Pancreas (tissue), 10 donors: ENCODE results near the gene TNFAIP8L1. TPM values are rescaled to one million over a fixed set of nuclear protein-coding genes. Genes with fewer than 3 reads are reported as not detected.
"Not testable (repeated sequence)": the region's sequence is repeated elsewhere in the genome, so short reads cannot be mapped to it uniquely, and the experiment has no call there.

ENCODE experiments used
- ATAC-seq, 4 donors: fragments of 200-7000 bp; cut with Tn5 transposase; one replicate each; pipeline versions ENCODE4 v1.8.0 to v1.9.1; 2020; ENCODE audit warnings: mild to moderate bottlenecking in 4 of 4, moderate library complexity in 4 of 4
- DNase-seq, 6 donors: peaks; one replicate each; pipeline ENCODE4 v3.0.0-alpha.2; 2020
- FAIRE-seq: peaks from 2 replicates; lab custom pipeline; 2012; peaks lifted over from hg19 to GRCh38; lab: Jason Lieb, UNC
- H3K27ac ChIP-seq, 4 donors: fragments of 200-600 bp; sonication (generic); 1 replicate in 3 of 4; 2 replicates in 1 of 4; pipeline versions ENCODE4 v1.5.0 to v1.8.0; 2020
- H3K27me3 ChIP-seq, 4 donors: fragments of 200-600 bp; one replicate each; pipeline ENCODE4 v1.8.0; 2021
- H3K36me3 ChIP-seq, 3 donors: fragments of 200-600 bp; sonication (generic) in 1 of 3; one replicate each; pipeline versions ENCODE4 v1.5.0 to v1.8.0; 2020 to 2021
- H3K4me1 ChIP-seq, 3 donors: fragments of 200-600 bp; one replicate each; pipeline ENCODE4 v1.8.0; 2021
- H3K4me3 ChIP-seq, 4 donors: fragments of 200-600 bp; sonication (generic) in 2 of 4; one replicate each; pipeline versions ENCODE4 v1.5.0 to v1.8.0; 2020 to 2021
- H3K9me3 ChIP-seq, 4 donors: fragments of 200-600 bp; one replicate each; pipeline ENCODE4 v1.8.0; 2021
- WGBS, 2 donors: extraction: QIAGEN DNeasy Blood & Tissue Kit; methylation state at CpG; one replicate each; pipeline ENCODE4 v1.1.7; 2013; 5-methylcytosine and 5-hydroxymethylcytosine counted together
- intact Hi-C, 3 donors: fragments of 100-400 bp; cut with DNase I; formaldehyde crosslinking; loops; one replicate each; pipeline versions ENCODE4 v1.11.1 to v1.14.2; 2022
- polyA plus RNA-seq, 2 donors: library from polyadenylated mRNA; stranded (reverse); fragments of 200-250 nt; gene quantifications; one replicate each; pipeline ENCODE4 v1.2.3, GENCODE V29; 2013
- total RNA-seq, 6 donors: library from RNA; stranded (reverse); fragmentation: NEBNext Ultra II Directional in 4 of 6; extraction: Animal tissue kit (Norgen Biotek cat#: 25700) in 4 of 6; gene quantifications; one replicate each; pipeline versions ENCODE4 v1.2.1 to v1.2.4, GENCODE V29; 2021 to 2023
- TF ChIP-seq, protein P1 (sequence below), 4 donors: fragments of 200-600 bp; sonication (generic) in 3 of 4; IDR thresholded peaks; one replicate each; pipeline versions ENCODE4 v1.5.0 to v1.8.0; 2021; ENCODE audit warnings: antibody characterized with exemption in 4 of 4
- donor health status: healthy with polysubstance abuse.
- donor health status: DM: no; HTN: no; CAD: no; lungs with moderate emphysema.
- donor health status: DM: no; HTN: no; CAD: no.
- donor health status: control.
- donor health status: control.
- donor health status: Bipolar disorder and iron deficiency.
- donor health status: DM: yes; HTN: yes; CAD: no.
- donor health status: DM: no; HTN: no; CAD: no.
- donor health status: DM: no; HTN: no; CAD: no.
- donor health status: DM: yes; HTN: yes; CAD: no.

TNFAIP8L1 gene
- total and polyA plus RNA-seq, 8 donors: 1.2 to 3.6 (median 2.4) TPM

DNA sequence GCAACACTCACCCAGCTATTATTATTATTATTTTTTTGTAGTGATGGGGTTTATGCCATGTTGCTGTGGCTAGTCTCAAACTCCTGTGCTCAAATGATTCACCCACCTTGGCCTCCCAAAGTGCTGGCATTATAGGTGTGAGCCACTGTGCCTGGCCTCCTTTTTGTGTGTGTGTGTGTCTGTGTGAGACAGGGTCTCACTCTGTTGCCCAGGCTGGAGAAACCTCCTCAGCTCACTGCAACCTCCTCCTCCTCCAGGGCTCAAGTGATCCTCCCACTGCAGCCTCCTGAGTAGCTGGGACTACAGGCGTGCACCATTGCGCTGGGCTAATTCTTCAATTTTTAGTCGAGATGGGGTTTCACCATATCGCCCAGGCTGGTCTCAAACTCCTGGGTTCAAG lies 34.4 kb downstream of the TNFAIP8L1 start:
- DNase-seq (no peak), FAIRE-seq (no peak), ATAC-seq (no peak)
- Histone ChIP-seq H3K4me3 (no peak overlapping the region), H3K27me3 (no peaks in the 10 kb centered on the region), H3K27ac (no peak overlapping the region), H3K36me3 (peaks cover 0 to 7% (median 4%) of the 10 kb centered on the region in 3 donors), H3K9me3 (no peaks in the 10 kb centered on the region), H3K4me1 (peaks cover 0 to 14% (median 5%) of the 10 kb centered on the region in 3 donors)
- 93 to 96% methylated on average over 4 of the region's 4 CpGs for WGBS, 2 donors
- TF ChIP-seq, protein P1, sequence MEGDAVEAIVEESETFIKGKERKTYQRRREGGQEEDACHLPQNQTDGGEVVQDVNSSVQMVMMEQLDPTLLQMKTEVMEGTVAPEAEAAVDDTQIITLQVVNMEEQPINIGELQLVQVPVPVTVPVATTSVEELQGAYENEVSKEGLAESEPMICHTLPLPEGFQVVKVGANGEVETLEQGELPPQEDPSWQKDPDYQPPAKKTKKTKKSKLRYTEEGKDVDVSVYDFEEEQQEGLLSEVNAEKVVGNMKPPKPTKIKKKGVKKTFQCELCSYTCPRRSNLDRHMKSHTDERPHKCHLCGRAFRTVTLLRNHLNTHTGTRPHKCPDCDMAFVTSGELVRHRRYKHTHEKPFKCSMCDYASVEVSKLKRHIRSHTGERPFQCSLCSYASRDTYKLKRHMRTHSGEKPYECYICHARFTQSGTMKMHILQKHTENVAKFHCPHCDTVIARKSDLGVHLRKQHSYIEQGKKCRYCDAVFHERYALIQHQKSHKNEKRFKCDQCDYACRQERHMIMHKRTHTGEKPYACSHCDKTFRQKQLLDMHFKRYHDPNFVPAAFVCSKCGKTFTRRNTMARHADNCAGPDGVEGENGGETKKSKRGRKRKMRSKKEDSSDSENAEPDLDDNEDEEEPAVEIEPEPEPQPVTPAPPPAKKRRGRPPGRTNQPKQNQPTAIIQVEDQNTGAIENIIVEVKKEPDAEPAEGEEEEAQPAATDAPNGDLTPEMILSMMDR (IDR thresholded peaks at IDR 0.05): no peak
- intact Hi-C loops: no loop called here

DNA sequence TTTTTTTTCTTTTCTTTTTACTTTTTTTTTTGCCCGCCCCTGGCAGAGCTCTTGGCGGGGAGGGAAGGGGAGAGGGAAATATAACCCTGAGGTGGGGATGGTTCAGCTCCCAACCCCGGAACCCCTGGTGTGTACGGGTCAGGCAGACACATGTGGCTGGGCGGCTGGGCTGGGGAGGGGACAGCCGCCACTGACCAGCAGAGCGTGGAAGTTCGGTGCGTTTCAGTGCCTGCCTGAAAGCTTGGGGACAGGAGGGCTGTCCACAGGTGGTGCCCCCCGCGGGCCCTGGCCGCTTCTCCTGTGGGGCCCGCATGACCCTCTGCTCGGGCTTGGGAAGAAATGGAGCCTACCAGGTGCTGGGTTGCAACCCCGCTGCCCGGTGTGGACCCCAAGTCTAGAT lies 36.0 kb downstream of the TNFAIP8L1 start:
- no peak overlapping the region for H3K27ac ChIP-seq
- no peaks in the 10 kb centered on the region for H3K27me3 ChIP-seq
- H3K9me3 ChIP-seq: no peaks in the 10 kb centered on the region
- TF ChIP-seq, protein P1 (IDR thresholded peaks at IDR 0.05): no peak
- WGBS, 2 donors: 95 to 96% methylated on average over 15 to 16 of the region's 16 CpGs
- no peak for DNase-seq
- peaks cover 0 to 8% (median 0%) of the 10 kb centered on the region in 3 donors for H3K4me1 ChIP-seq
- no peak for FAIRE-seq
- peaks cover 0 to 11% (median 7%) of the 10 kb centered on the region in 3 donors for H3K36me3 ChIP-seq
- ATAC-seq: no peak
- no peak overlapping the region for H3K4me3 ChIP-seq
- intact Hi-C loops: no loop called here

DNA sequence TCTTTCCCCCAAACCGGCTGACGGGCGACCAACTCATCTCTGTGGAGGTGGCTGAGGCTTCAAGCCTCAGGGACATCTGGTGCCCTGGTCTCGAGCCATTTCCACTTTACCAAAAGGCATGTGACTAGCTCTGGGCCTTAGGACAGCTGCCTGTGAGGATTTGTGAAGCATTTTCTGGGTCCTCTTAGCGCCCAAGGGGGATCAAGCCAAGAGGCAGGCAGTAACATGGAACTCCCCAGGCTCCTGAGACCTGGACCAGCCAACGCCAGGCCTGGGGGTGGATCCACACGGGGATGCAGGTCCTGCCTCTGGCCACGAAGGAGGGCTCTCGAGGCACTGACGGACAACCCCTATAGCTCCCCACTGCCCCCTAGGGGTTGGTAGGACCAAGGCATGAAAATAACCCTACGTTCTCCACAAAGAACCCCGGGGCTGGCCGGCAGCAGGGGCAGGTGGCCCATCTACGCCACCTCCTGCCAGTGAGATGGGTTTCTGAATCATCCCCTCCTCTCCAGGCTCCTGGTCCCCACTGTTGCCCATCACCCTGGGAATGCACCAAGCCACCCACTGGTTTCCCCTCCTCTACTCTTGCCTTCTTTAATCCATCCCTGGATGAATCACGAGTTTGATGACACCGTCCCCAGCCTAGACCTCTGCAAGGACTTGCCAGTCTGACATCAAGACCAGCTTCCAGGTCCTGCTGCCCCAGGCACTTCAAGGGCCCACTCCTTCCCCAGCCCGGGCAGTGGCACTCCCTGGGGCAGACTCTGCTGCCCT lies 37.8 kb downstream of the TNFAIP8L1 start:
- no peak overlapping the region for H3K27ac ChIP-seq
- peaks cover 0 to 18% (median 7%) of the 10 kb centered on the region in 3 donors for H3K36me3 ChIP-seq

DNA sequence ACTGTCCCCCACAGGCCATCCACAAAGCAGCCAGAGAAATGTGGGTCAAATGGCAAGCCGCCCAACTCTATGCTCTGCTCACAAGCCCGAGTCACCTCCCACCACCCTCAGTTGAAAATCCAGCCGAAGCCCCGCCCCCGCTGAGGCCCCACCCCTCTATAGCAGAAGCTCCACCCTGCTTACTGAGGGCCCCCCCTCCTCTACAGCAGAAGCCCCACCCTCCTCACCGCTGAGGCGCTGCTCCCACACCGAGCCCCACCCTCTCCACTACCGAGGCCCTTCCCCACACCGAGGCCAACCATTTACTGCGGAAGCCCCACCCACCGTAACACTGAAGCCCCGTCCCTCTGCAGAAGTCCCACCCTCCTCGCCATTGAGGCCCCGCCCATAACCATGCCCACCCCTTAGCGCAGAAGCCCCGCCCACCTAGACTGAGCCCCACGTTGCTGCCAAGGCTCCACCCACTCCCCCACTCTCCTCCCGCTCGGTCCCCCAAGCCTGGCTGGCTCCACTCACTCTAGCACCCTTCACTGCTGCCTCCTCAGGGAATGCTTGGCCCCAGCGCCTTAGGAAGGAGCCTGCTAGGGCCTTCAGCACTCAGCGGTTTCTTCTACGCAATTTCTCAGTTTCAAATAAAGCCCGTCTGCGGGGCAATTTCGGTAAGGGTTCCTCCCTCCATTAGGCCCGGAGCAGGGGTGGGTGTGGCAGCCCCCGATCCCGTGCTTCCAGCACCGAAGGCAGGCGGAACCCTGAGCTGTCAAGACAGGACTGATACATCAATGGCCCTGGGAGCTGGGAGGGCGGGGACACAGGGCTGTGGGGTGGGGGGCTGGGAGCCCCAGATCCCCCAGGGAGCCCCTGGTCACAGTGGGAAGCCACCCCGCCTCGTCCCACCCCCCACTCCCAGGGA lies 39.8 kb downstream of the TNFAIP8L1 start:
- TF ChIP-seq, protein P1 (IDR thresholded peaks at IDR 0.05): no peak
- DNase-seq (no peak), FAIRE-seq (no peak), ATAC-seq (no peak)
- intact Hi-C loops: no loop called here
- H3K4me1 ChIP-seq: no peaks in the 10 kb centered on the region
- no peak overlapping the region for H3K4me3 ChIP-seq
- WGBS, 2 donors: 86 to 88% methylated on average over 33 to 34 of the region's 34 CpGs
- no peak overlapping the region for H3K27ac ChIP-seq
- peaks cover 0 to 36% (median 7%) of the 10 kb centered on the region in 3 donors for H3K36me3 ChIP-seq
- H3K27me3 ChIP-seq: no peaks in the 10 kb centered on the region
- no peaks in the 10 kb centered on the region for H3K9me3 ChIP-seq

More for the DNA sequence above, 37.8 kb downstream of the TNFAIP8L1 start:
- WGBS, 2 donors: 73 to 75% methylated on average over 17 of the region's 17 CpGs
- ATAC-seq: peak in 3 of 4 donors; percentile 40 to 69 (median 65)
- H3K4me3 ChIP-seq: no peak overlapping the region
- TF ChIP-seq, protein P1 (IDR thresholded peaks at IDR 0.05): peak in 3 of 4 donors; percentile 11 to 35 (median 18)
- intact Hi-C loops: no loop called here
- no peaks in the 10 kb centered on the region for H3K27me3 ChIP-seq
- H3K9me3 ChIP-seq: no peaks in the 10 kb centered on the region
- DNase-seq: peak in 1 of 6 donors; percentile 40
- no peaks in the 10 kb centered on the region for H3K4me1 ChIP-seq
- FAIRE-seq: no peak

DNA sequence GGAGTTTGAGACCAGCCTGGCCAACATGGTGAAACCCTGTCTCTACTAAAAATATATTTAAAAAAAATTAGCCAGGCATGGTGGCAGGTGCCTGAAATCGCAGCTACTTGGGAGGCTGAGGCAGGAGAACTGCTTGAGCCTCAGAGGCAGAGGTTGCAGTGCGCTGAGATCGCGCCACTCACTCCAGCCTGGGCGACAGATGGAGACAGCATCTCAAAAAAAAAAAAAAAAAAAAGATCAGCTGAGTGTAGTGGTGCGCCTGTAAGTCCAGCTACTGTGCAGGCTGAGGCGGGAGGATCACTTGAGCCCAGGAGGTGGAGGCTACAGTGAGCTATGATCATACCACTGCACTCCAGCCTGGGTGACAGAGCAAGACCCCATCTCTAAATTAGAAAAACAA lies 40.7 kb downstream of the TNFAIP8L1 start:
- H3K4me1 ChIP-seq, intact Hi-C loops, FAIRE-seq, DNase-seq, H3K27ac ChIP-seq, ATAC-seq, H3K27me3 ChIP-seq, H3K9me3 ChIP-seq, H3K4me3 ChIP-seq: not testable (repeated sequence)
- 94 to 97% methylated on average over 7 of the region's 7 CpGs for WGBS, 2 donors
- peaks cover 0 to 44% (median 11%) of the 10 kb centered on the region in 3 donors for H3K36me3 ChIP-seq
